Tibial nerve (tissue), 4 donors: Measurements from ENCODE around the gene RBM19. TPM values are rescaled to one million over a fixed set of nuclear protein-coding genes. Genes with fewer than 3 reads are reported as not detected.

ENCODE experiments used
- DNase-seq, 2 donors: peaks; one replicate each; pipeline ENCODE4 v3.0.0-alpha.2; 2019; ENCODE audit warnings: low spot score in 2 of 2
- H3K27ac ChIP-seq, 4 donors: fragments of 200-600 bp; sonication (generic) in 3 of 4; one replicate each; pipeline ENCODE4 v1.5.1; 2017 to 2019; ENCODE audit warnings: mild to moderate bottlenecking in 1 of 4
- H3K27me3 ChIP-seq, 2 donors: fragments of 200-600 bp; sonication (generic) in 1 of 2; one replicate each; pipeline versions ENCODE4 v1.5.1 to v1.6.0; 2017 to 2019
- H3K36me3 ChIP-seq, 3 donors: fragments of 200-600 bp; sonication (generic); one replicate each; pipeline ENCODE4 v1.5.1; 2018 to 2019
- H3K4me1 ChIP-seq, 4 donors: fragments of 200-600 bp; sonication (generic) in 3 of 4; one replicate each; pipeline ENCODE4 v1.5.1; 2017 to 2019
- H3K4me3 ChIP-seq, 4 donors: fragments of 200-600 bp; sonication (generic) in 3 of 4; one replicate each; pipeline ENCODE4 v1.5.1; 2017 to 2019; ENCODE audit warnings: mild to moderate bottlenecking in 1 of 4, moderate library complexity in 1 of 4
- H3K9me3 ChIP-seq, 4 donors: fragments of 200-600 bp; sonication (generic) in 3 of 4; one replicate each; pipeline ENCODE4 v1.5.1; 2017 to 2019
- EP300 ChIP-seq, 2 donors: sonication (generic); formaldehyde crosslinking; IDR thresholded peaks; one replicate each; pipeline ENCODE4 v1.6.1; 2017; ENCODE audit warnings: antibody characterized with exemption in 2 of 2, mild to moderate bottlenecking in 1 of 2
- POLR2A ChIP-seq, 2 donors: fragments of 450-650 bp; IDR thresholded peaks; one replicate each; pipeline ENCODE4 v1.6.1; 2017; ENCODE audit warnings: antibody characterized with exemption in 2 of 2, mild to moderate bottlenecking in 2 of 2, moderate library complexity in 2 of 2
- WGBS, 2 donors: methylation state at CpG; one replicate each; pipeline ENCODE4 v1.1.5; 2018; 5-methylcytosine and 5-hydroxymethylcytosine counted together
- total RNA-seq, 4 donors: library from RNA; depleted of rRNA; stranded (reverse); fragments of >200 nt; gene quantifications; one replicate each; pipeline ENCODE4 v1.1.0, GENCODE V29; 2016
- TF ChIP-seq, protein P1 (sequence below), 5 experiments: fragments of 200-600 bp in 3 of 5; fragments of 450-650 bp in 2 of 5; sonication (generic) in 3 of 5; IDR thresholded peaks; one replicate each; pipeline ENCODE4 v1.5.1; 2016 to 2019; ENCODE audit warnings: antibody characterized with exemption in 5 of 5, mild to moderate bottlenecking in 3 of 5, moderate library complexity in 2 of 5

RBM19 gene
- total RNA-seq, 4 donors from 2014 or later, result 32.0 to 57.9 (median 38.9) TPM

- H3K4me3 ChIP-seq, result no peak overlapping the region
- H3K4me1 ChIP-seq, result no peaks in the 10 kb centered on the region
- TF ChIP-seq POLR2A (IDR thresholded peaks at IDR 0.05) (no peak), EP300 (IDR thresholded peaks at IDR 0.05) (no peak)
- TF ChIP-seq, protein P1, sequence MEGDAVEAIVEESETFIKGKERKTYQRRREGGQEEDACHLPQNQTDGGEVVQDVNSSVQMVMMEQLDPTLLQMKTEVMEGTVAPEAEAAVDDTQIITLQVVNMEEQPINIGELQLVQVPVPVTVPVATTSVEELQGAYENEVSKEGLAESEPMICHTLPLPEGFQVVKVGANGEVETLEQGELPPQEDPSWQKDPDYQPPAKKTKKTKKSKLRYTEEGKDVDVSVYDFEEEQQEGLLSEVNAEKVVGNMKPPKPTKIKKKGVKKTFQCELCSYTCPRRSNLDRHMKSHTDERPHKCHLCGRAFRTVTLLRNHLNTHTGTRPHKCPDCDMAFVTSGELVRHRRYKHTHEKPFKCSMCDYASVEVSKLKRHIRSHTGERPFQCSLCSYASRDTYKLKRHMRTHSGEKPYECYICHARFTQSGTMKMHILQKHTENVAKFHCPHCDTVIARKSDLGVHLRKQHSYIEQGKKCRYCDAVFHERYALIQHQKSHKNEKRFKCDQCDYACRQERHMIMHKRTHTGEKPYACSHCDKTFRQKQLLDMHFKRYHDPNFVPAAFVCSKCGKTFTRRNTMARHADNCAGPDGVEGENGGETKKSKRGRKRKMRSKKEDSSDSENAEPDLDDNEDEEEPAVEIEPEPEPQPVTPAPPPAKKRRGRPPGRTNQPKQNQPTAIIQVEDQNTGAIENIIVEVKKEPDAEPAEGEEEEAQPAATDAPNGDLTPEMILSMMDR (IDR thresholded peaks at IDR 0.05), result no peak
- WGBS, 2 donors, result 94 to 96% methylated on average over 4 of the region's 4 CpGs
- no peaks in the 10 kb centered on the region for H3K27me3 ChIP-seq
- no peaks in the 10 kb centered on the region for H3K9me3 ChIP-seq
- H3K27ac ChIP-seq, result no peak overlapping the region
- H3K36me3 ChIP-seq, result peaks cover 0 to 99% (median 19%) of the 10 kb centered on the region in 3 donors
- no peak for DNase-seq
These were observed 11.6 kb downstream of the RBM19 start for GRCh38 chr12:113954547-113954946.

DNA sequence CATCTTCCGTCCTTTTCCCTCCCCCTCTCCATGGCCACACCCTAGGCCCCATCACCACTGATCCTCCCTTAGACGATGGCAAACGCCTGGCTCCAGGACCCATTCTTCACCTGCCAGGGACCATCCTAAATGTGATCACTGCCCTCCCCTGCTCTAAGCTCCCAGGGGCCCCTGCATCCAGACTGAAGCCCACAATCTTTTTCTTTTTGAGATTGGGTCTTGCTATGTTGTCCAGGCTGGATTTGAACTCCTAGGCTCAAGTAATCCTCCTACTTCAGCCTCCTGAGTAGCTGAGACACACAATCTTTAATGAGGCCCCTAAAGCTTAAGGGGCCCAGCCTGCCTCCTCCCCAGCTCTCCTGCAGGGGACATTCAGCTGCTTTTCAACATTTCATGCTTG is 15.3 kb downstream of the RBM19 start:
- WGBS, 2 donors, result 91 to 92% methylated on average over 3 of the region's 3 CpGs
- H3K36me3 ChIP-seq, result peaks cover 5 to 99% (median 15%) of the 10 kb centered on the region in 3 donors

GRCh38 chr12:113949321-113950305 is 16.5 kb downstream of the RBM19 start:
- no peak overlapping the region for H3K4me3 ChIP-seq
- DNase-seq, result no peak
- peaks cover 6 to 99% (median 18%) of the 10 kb centered on the region in 3 donors for H3K36me3 ChIP-seq
- 87 to 89% methylated on average over 10 of the region's 10 CpGs for WGBS, 2 donors
- no peaks in the 10 kb centered on the region for H3K27me3 ChIP-seq
- H3K4me1 ChIP-seq, result no peaks in the 10 kb centered on the region
- TF ChIP-seq, protein P1 (IDR thresholded peaks at IDR 0.05), result no peak
- TF ChIP-seq EP300 (IDR thresholded peaks at IDR 0.05) (no peak), POLR2A (IDR thresholded peaks at IDR 0.05) (no peak)
- H3K27ac ChIP-seq, result no peak overlapping the region
- H3K9me3 ChIP-seq, result no peaks in the 10 kb centered on the region

More for the DNA sequence above, 15.3 kb downstream of the RBM19 start:
- DNase-seq, result no peak
- TF ChIP-seq POLR2A (IDR thresholded peaks at IDR 0.05) (no peak), EP300 (IDR thresholded peaks at IDR 0.05) (no peak)
- TF ChIP-seq, protein P1 (IDR thresholded peaks at IDR 0.05), result no peak
- Histone ChIP-seq H3K27ac (no peak overlapping the region), H3K27me3 (no peaks in the 10 kb centered on the region), H3K4me3 (no peak overlapping the region), H3K4me1 (no peaks in the 10 kb centered on the region), H3K9me3 (no peaks in the 10 kb centered on the region)

DNA sequence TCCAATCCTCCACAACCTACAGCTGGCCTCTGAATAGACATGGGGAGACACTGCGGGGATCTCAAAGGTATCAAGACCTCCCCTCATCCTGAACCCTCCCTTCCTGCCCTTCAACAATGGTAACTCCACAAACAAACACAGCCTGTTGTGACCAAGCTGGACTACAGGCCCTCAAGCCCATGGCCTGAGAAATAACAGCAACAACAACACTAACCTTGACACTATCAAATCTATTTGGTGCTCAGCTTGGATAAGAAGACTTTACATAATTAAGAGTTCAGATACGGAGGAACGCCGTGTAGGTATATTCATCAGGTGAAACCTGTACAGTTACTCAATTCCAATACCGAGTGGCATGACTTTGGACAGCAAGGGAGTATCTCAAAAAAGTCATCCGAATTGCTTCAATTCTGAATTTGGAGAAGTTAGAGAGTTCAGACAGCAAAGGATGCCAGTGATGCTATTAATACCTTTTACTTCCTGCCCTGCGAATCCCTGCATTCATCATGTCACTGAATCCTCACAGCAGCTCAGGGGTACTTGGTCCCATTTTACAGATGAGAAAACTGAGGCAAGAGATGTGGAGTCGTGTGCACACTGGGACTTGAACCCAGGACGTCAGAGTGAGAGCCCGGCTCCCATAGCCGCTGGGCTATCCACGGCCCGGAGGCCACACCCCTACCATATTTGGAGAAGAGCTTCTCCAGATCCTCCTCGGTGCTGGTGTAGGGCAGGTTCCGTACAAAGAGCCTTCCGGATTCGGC is 17.8 kb downstream of the RBM19 start:
- Histone ChIP-seq H3K36me3 (peaks cover 9 to 99% (median 15%) of the 10 kb centered on the region in 3 donors), H3K27me3 (no peaks in the 10 kb centered on the region), H3K9me3 (no peaks in the 10 kb centered on the region), H3K4me3 (no peak overlapping the region), H3K4me1 (no peaks in the 10 kb centered on the region), H3K27ac (no peak overlapping the region)
- no peak for DNase-seq
- WGBS, 2 donors, result 93% methylated on average over 17 of the region's 17 CpGs
- TF ChIP-seq EP300 (IDR thresholded peaks at IDR 0.05) (no peak), POLR2A (IDR thresholded peaks at IDR 0.05) (no peak)
- TF ChIP-seq, protein P1 (IDR thresholded peaks at IDR 0.05), result no peak
